Measurements from ENCODE around the gene SULF2. TPM values are rescaled to one million over a fixed set of nuclear protein-coding genes. Genes with fewer than 3 reads are reported as not detected.

Gene SULF2
- total and polyA plus RNA-seq, 2 experiments from 2014 or later = 49.0 to 66.6 TPM

GRCh38 chr20:47676912-47677634 lies 108.2 kb downstream of the SULF2 start:
- Histone ChIP-seq H3K27ac (no peak overlapping the region), H3K79me2 (no peaks in the 10 kb centered on the region), H3K27me3 (no peaks in the 10 kb centered on the region), H3K4me2 (no peak overlapping the region), H3K4me1 (ENCODE audit: insufficient read depth) (no peaks in the 10 kb centered on the region), H3K36me3 (replicated peaks; ENCODE audit: insufficient read depth, low read depth) (no peaks in the 10 kb centered on the region), H3K4me3 (no peak overlapping the region), H3K9me3 (ENCODE audit: low read depth) (no peaks in the 10 kb centered on the region), H3K9me2 (replicated peaks; ENCODE audit: insufficient read depth) (no peaks in the 10 kb centered on the region), H4K20me1 (ENCODE audit: insufficient read depth, poor library complexity, severe bottlenecking) (no peaks in the 10 kb centered on the region), H2AFZ (no peak overlapping the region)
- WGBS (ENCODE audit: low lambda C conversion rate, missing lambda C conversion rate) = 95% methylated on average over 18 of the region's 18 CpGs
- TF ChIP-seq CTCF (IDR thresholded peaks at IDR 0.05; ENCODE audit: poor library complexity) = no peak
- TF ChIP-seq EZH2phosphoT487 (IDR thresholded peaks at IDR 0.05; ENCODE audit: low read depth, severe bottlenecking, unreplicated experiment) = no peak
- no peak for TF ChIP-seq EZH2 (IDR thresholded peaks at IDR 0.05; ENCODE audit: borderline replicate concordance)
- DNase-seq (ENCODE audit: low spot score) = no peak

- H3K79me2 ChIP-seq = no peaks in the 10 kb centered on the region
- no peak overlapping the region for H3K4me2 ChIP-seq
- no peaks in the 10 kb centered on the region for H3K27me3 ChIP-seq
- H4K20me1 ChIP-seq (ENCODE audit: insufficient read depth, poor library complexity, severe bottlenecking) = no peaks in the 10 kb centered on the region
- peak; percentile 3 for DNase-seq (ENCODE audit: low spot score)
- no peaks in the 10 kb centered on the region for H3K9me3 ChIP-seq (ENCODE audit: low read depth)
- no peak overlapping the region for H3K27ac ChIP-seq
- H3K9me2 ChIP-seq (replicated peaks; ENCODE audit: insufficient read depth) = no peaks in the 10 kb centered on the region
- no peak overlapping the region for H3K4me3 ChIP-seq
- H3K4me1 ChIP-seq (ENCODE audit: insufficient read depth) = no peaks in the 10 kb centered on the region
- WGBS (ENCODE audit: low lambda C conversion rate, missing lambda C conversion rate) = 78% methylated on average over 20 of the region's 20 CpGs
- no peak overlapping the region for H2AFZ ChIP-seq
- TF ChIP-seq EZH2phosphoT487 (IDR thresholded peaks at IDR 0.05; ENCODE audit: low read depth, severe bottlenecking, unreplicated experiment) = no peak
- no peaks in the 10 kb centered on the region for H3K36me3 ChIP-seq (replicated peaks; ENCODE audit: insufficient read depth, low read depth)
Observed at GRCh38 chr20:47676219-47676721, 109.0 kb downstream of the SULF2 start.

GRCh38 chr20:47675190-47676142 lies 109.8 kb downstream of the SULF2 start:
- TF ChIP-seq EZH2phosphoT487 (IDR thresholded peaks at IDR 0.05; ENCODE audit: low read depth, severe bottlenecking, unreplicated experiment) = no peak
- TF ChIP-seq EZH2 (IDR thresholded peaks at IDR 0.05; ENCODE audit: borderline replicate concordance) = no peak
- no peak for TF ChIP-seq CTCF (IDR thresholded peaks at IDR 0.05; ENCODE audit: poor library complexity)
- Histone ChIP-seq H3K27me3 (no peaks in the 10 kb centered on the region), H2AFZ (no peak overlapping the region), H3K4me2 (no peak overlapping the region), H3K36me3 (replicated peaks; ENCODE audit: insufficient read depth, low read depth) (no peaks in the 10 kb centered on the region), H4K20me1 (ENCODE audit: insufficient read depth, poor library complexity, severe bottlenecking) (no peaks in the 10 kb centered on the region), H3K27ac (no peak overlapping the region), H3K4me1 (ENCODE audit: insufficient read depth) (no peaks in the 10 kb centered on the region), H3K9me3 (ENCODE audit: low read depth) (no peaks in the 10 kb centered on the region), H3K79me2 (no peaks in the 10 kb centered on the region), H3K9me2 (replicated peaks; ENCODE audit: insufficient read depth) (no peaks in the 10 kb centered on the region), H3K4me3 (no peak overlapping the region)
- 90% methylated on average over 16 of the region's 16 CpGs for WGBS (ENCODE audit: low lambda C conversion rate, missing lambda C conversion rate)
- DNase-seq (ENCODE audit: low spot score) = peak; percentile 3

Measured in hepatocyte (in vitro differentiated cells).